Stimulated activated CD8-positive, alpha-beta memory T cell treated with anti-CD3 and anti-CD28 coated beads, Interleukin-15, amount 100 ng/mL, for 24 hours (primary cell): ENCODE data around the gene CHST8.
"Not testable (repeated sequence)": the region's sequence is repeated elsewhere in the genome, so short reads cannot be mapped to it uniquely, and the experiment has no call there.

Experiments
- DNase-seq: peaks from one replicate; pipeline ENCODE4 v3.0.0-alpha.2; 2020; ENCODE audit warnings: low read depth

CHST8 gene

GRCh38 chr19:33644284-33644836 is 22.6 kb downstream of the CHST8 start:
- no peak for DNase-seq

- no peak for DNase-seq
Observed at GRCh38 chr19:33646306-33646705, 24.6 kb downstream of the CHST8 start.

GRCh38 chr19:33647146-33647545 is 25.4 kb downstream of the CHST8 start:
- no peak for DNase-seq

GRCh38 chr19:33649627-33650305 is 28.0 kb downstream of the CHST8 start:
- no peak for DNase-seq

- no peak for DNase-seq
Observed at GRCh38 chr19:33653684-33654083, 31.9 kb downstream of the CHST8 start.

GRCh38 chr19:33654840-33655508 is 33.2 kb downstream of the CHST8 start:
- DNase-seq = no peak

- DNase-seq = no peak
Observed at GRCh38 chr19:33659835-33660234, 38.1 kb downstream of the CHST8 start.

GRCh38 chr19:33660410-33661124 is 38.8 kb downstream of the CHST8 start:
- no peak for DNase-seq

GRCh38 chr19:33661336-33661735 is 39.6 kb downstream of the CHST8 start:
- no peak for DNase-seq

- DNase-seq = no peak
Observed at GRCh38 chr19:33662391-33663092, 40.8 kb downstream of the CHST8 start.

GRCh38 chr19:33663316-33663715 is 41.6 kb downstream of the CHST8 start:
- not testable (repeated sequence) for DNase-seq

GRCh38 chr19:33664744-33665143 is 43.0 kb downstream of the CHST8 start:
- no peak for DNase-seq

- DNase-seq = no peak
Observed at GRCh38 chr19:33665776-33666595, 44.2 kb downstream of the CHST8 start.

GRCh38 chr19:33667141-33667650 is 45.4 kb downstream of the CHST8 start:
- DNase-seq = no peak

GRCh38 chr19:33667881-33668280 is 46.1 kb downstream of the CHST8 start:
- DNase-seq = no peak

GRCh38 chr19:33668968-33669367 is 47.2 kb downstream of the CHST8 start:
- no peak for DNase-seq

- DNase-seq = no peak
Observed at GRCh38 chr19:33669376-33669775, 47.6 kb downstream of the CHST8 start.

GRCh38 chr19:33670398-33670797 is 48.6 kb downstream of the CHST8 start:
- no peak for DNase-seq

GRCh38 chr19:33671211-33671610 is 49.5 kb downstream of the CHST8 start:
- DNase-seq = no peak

- no peak for DNase-seq
Observed at GRCh38 chr19:33673258-33673875, 51.6 kb downstream of the CHST8 start.
